Activated gamma-delta T cell (primary cell): Measurements from ENCODE around the gene PEF1.

Experiments used
- DNase-seq: peaks from one replicate; lab custom pipeline; 2025; lab: John Stamatoyannopoulos, UW

Gene PEF1

GRCh38 chr1:31671147-31671546 lies 26.5 kb upstream of the PEF1 start:
- DNase-seq: no peak

GRCh38 chr1:31670593-31670964 lies 25.9 kb upstream of the PEF1 start:
- no peak for DNase-seq

DNA sequence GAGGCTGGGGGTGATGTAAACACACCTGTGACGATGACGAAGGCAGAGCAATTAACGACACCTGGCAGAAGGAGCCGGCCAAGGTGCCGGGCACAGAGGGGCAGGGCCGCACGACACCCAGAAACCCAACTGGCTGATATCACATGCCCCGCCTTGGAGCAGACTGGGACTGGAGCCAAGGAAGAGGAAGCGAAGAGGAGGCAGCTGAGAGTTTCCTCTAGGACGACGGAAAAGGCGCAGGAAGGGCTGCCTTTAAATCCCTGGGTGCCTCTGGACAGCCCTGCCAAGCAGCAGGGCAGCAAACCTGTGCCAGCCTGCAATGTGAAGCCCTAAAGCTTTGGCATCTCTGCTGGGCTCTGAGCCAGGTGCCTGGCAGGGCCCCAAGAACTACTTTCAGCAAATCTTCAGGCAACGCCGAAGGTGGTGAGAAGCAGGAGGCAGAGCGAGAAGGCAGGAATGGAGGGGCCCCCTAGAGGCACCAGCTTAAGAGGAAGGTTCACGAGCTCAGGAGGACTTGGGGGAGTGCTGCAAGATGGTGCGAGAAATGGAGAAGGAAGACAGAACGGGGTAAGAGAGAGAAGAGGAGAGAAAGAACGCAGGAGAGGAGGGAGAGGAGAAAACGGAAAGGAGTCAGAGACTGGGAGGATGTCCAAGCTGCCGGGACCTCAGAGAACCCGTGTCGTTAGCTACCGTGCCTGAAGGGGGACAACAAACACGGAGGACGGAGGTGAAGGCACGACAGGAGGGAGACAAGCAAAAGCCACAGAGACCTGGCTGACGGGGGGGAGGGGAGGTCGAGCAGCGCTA lies 25.3 kb upstream of the PEF1 start:
- DNase-seq: no peak

- no peak for DNase-seq
These were observed 24.7 kb upstream of the PEF1 start for GRCh38 chr1:31669433-31669785.

- DNase-seq: no peak
These were observed 23.7 kb upstream of the PEF1 start for GRCh38 chr1:31668303-31668883.

DNA sequence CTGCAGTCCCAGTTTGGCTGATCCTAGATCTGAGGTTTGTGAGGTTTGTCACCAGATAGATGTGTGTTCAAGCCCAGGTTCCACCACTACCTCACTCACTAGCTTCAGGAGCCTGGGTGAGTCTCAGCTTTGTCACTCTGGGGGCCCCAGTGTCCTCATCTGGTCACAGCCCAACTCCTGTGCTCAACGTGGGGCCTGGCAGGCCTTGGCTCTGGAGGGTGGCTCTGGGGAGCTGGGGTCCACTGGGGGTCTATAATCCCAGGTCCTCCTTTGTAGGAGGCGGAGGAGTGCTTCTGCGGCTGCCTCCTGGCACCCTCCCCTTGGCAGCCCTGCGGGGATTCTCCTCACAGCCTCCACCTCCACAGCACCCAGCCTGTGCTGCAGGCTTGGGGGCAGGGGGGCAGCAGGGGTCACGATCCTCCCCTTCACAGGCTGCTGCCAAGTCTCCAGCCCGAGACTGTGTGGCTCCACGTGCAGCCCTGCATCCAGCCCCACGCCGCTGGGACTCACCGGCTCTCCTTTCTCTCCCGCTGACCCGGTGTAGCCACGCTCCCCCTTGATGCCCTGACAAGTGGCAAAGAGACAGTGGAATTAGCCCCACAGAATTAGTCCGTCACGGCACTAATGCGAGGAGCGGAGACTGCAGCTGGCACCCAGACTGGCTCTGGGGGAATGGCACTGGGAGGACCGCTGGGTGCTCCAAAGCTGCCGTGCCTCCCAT lies 22.5 kb upstream of the PEF1 start:
- DNase-seq: no peak

DNA sequence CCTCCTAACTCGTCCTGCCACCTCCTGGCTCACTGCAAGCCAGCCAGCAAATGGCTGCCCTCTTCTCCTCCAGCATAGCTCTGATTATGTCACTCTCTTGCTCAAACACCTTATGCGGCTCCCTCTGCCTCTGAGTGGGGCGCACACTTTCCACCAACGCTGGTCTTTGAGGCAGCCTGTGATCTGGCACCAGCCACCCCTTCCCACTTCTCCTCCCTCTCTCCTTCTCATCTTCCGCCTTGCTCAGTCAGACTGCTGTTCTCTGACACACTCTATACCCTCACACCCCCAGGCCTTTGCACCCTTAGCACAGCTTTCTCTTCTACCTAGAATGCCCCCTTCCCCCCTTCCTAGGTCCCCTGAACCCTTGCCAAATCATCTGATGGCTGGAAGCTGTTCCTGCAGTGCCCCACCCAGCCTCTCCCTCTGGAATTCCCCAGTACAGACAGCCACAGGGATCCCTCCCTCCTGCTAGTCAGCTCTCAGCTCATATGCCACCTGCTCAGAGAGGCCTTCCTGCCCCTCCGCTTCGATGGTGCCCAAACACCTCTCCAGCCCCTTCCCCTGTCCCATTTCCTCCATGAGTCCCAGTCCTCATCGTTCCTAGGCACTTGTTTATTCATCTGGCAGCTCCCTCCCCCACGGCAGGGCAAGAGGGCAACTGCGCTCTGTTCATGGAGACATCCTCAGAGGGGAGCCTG lies 21.7 kb upstream of the PEF1 start:
- no peak for DNase-seq

GRCh38 chr1:31665234-31665878 lies 20.7 kb upstream of the PEF1 start:
- no peak for DNase-seq

DNA sequence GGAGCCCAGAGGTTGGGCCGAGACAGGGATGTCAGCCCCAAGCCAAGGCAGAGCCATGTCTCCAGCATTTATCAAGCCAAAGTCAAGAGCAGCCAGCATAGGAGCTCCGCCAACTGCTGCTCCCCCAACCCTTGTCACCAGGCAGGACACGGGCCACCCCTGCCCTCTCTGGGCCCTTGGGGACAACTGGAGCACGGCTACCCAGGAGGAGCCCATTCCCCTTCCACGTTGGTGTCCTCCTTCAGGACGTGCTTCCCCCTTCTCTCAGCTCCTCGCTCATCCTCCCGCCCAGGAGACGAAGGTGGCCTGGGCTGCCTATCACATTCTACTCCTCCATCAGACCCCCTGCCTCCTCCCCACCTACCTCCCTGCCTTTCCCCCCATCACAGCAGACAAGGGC lies 19.9 kb upstream of the PEF1 start:
- no peak for DNase-seq

- DNase-seq: no peak
These were observed 19.2 kb upstream of the PEF1 start for GRCh38 chr1:31663622-31664452.

GRCh38 chr1:31662463-31662862 lies 17.8 kb upstream of the PEF1 start:
- DNase-seq: no peak

GRCh38 chr1:31661856-31662255 lies 17.2 kb upstream of the PEF1 start:
- DNase-seq: no peak

- no peak for DNase-seq
These were observed 16.3 kb upstream of the PEF1 start for GRCh38 chr1:31660871-31661455.

GRCh38 chr1:31659889-31660288 lies 15.2 kb upstream of the PEF1 start:
- no peak for DNase-seq

DNA sequence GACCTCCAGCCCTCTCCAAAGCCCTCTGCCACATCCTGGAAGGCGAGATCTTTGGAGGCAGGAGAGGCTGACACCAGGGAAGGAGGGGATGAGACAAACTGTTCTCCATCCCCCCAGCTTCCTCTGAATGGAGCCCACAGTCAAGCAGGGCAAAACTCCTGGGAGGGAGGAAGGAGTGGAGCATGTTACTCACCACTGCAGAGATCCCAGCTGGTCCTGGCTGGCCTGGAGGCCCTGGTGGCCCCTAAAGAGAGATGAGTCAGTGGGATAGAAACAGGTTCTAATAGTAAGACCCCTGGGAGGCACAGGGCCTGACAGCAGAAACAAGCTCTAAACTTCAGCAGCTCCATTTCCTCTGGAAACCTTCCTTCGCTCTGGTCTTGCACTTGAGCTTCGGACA lies 14.0 kb upstream of the PEF1 start:
- DNase-seq: no peak

- no peak for DNase-seq
These were observed 13.4 kb upstream of the PEF1 start for GRCh38 chr1:31657972-31658510.

DNA sequence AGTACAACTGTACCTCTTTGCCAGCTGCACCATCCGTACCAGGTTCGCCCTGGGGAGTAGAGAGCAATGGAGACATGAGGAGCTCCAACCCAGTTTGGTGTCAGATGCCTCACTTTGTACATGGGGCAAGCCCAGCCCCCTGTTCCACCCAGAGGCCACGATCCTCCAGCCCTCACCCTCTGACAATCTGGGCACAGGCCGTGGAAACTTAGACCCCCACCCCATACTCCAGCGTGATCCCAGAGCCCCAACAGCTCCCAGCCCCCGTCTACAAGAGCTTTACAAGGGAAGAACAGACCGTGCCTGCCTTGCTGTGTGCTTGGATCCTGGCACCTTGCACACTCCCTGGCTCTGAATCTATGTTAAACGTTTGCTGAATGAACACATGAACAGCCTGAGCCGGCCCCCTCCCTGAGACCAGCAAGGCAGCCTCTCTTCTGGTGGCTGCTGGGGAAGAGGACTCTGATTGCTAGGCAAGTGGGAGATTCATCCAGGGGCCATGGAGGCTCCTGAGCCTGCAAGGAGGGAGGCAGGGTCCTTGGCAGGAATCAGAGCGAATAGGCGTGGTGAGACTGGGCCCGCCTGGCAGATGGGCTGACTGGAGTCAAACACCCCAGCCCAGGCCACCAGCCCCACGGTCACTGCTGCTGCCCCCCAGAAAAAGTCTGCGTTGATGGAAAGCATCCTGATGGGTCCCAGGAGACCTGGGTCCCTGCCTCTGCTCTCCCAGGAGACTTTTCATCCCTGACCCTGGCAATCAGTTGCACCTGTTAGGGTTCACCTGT lies 12.5 kb upstream of the PEF1 start:
- DNase-seq: no peak

- DNase-seq: no peak
These were observed 11.1 kb upstream of the PEF1 start for GRCh38 chr1:31655756-31656155.

- DNase-seq: no peak
These were observed 10.4 kb upstream of the PEF1 start for GRCh38 chr1:31655104-31655503.

GRCh38 chr1:31654474-31654776 lies 9.7 kb upstream of the PEF1 start:
- DNase-seq: no peak
